ENCODE data around the gene PNPLA7. TPM values are rescaled to one million over a fixed set of nuclear protein-coding genes. Genes with fewer than 3 reads are reported as not detected.

PNPLA7 gene
- total and polyA plus RNA-seq, 2 of the 4 experiments (the other 2 are of a cell fraction) = under 0.01 to 0.89 TPM

GRCh38 chr9:137417161-137418021, 132.8 kb downstream of the PNPLA7 start:
- Histone ChIP-seq H3K4ac (ENCODE audit: low read depth, low read length) (no peak overlapping the region), H2AFZ (replicated peaks; ENCODE audit: low read length, poor library complexity) (peak overlapping the region; percentile 14), H3K23ac (ENCODE audit: low read depth, low read length) (no peak overlapping the region), H2AK5ac (ENCODE audit: low read depth, low read length) (no peak overlapping the region), H3K27ac (ENCODE audit: insufficient read depth, low read length) (no peak overlapping the region), H3K18ac (ENCODE audit: low read depth, low read length) (no peak overlapping the region), H4K91ac (ENCODE audit: insufficient read depth, low read depth, low read length) (no peak overlapping the region), H3K4me2 (ENCODE audit: low read depth, low read length) (no peak overlapping the region), H2BK5ac (ENCODE audit: low read depth, low read length, poor library complexity, severe bottlenecking) (no peak overlapping the region), H3K27me3 (ENCODE audit: control insufficient read depth, insufficient read depth, low read length) (no peaks in the 10 kb centered on the region), H3K4me1 (ENCODE audit: control insufficient read depth, insufficient read depth, low read length) (peaks cover 7% of the 10 kb centered on the region), H4K8ac (ENCODE audit: low read depth in 2 of 2, low read length in 2 of 2) (no peak overlapping the region), H3K14ac (replicated peaks; ENCODE audit: low read depth, low read length) (no peak overlapping the region), H2BK20ac (ENCODE audit: low read depth, low read length) (no peak overlapping the region), H3K56ac (ENCODE audit: extremely low read depth, insufficient read depth, low read length) (no peak overlapping the region), H2AK9ac (replicated peaks; ENCODE audit: low read depth, low read length, poor library complexity) (no peak overlapping the region), H4K20me1 (ENCODE audit: insufficient read depth, low read length) (no peaks in the 10 kb centered on the region), H2BK15ac (ENCODE audit: low read depth, low read length) (no peak overlapping the region), H2BK120ac (ENCODE audit: low read depth, low read length) (no peak overlapping the region), H3K36me3 (ENCODE audit: control insufficient read depth, insufficient read depth, low read length) (peaks cover 3% of the 10 kb centered on the region; the same call in 1 of the 2 replicates), H3K9ac (ENCODE audit: low read depth, low read length) (no peak overlapping the region), H3K4me3 (ENCODE audit: insufficient read depth, low read depth, low read length) (no peak overlapping the region), H3K9me3 (ENCODE audit: control insufficient read depth, insufficient read depth, low read length) (no peaks in the 10 kb centered on the region), H3K79me1 (ENCODE audit: low read depth in 1 of 2, low read length in 2 of 2) (peaks cover 26 to 49% of the 10 kb centered on the region in 2 experiments), H3K9me1 (ENCODE audit: insufficient read depth, low read length) (peaks cover 8% of the 10 kb centered on the region), H4K5ac (ENCODE audit: low read depth, low read length) (no peak overlapping the region)
- POLR2A ChIA-PET (ENCODE audit: unreplicated experiment) = no interaction called here
- CTCF ChIA-PET = no interaction called here
- ATAC-seq (ENCODE audit: low read depth) (no peak), DNase-seq (no peak)
- intact Hi-C loops (cut with micrococcal nuclease) (no loop called here), dilution Hi-C loops (cut with HindIII; ENCODE audit: low sequenced_read_pairs, unreplicated experiment) (no loop called here), in situ Hi-C loops (cut with MboI; ENCODE audit: low sequenced_read_pairs) (no loop called here)
- no TSS peak for BruUV-seq (replicated peaks)
- 87% methylated on average over 56 of the region's 99 CpGs; no CpG with 5 or more reads in 1 of the 2 experiments for WGBS, 2 experiments (ENCODE audit: extremely low coverage in 2 of 2, insufficient read length in 1 of 2)
- TF ChIP-seq MAZ (IDR thresholded peaks at IDR 0.05; ENCODE audit: borderline replicate concordance, low read depth, low read length) = no peak

Measured in IMR-90 (cell line).